ENCODE data around the gene ECT2. TPM values are rescaled to one million over a fixed set of nuclear protein-coding genes. Genes with fewer than 3 reads are reported as not detected.
"Not testable (repeated sequence)": the region's sequence is repeated elsewhere in the genome, so short reads cannot be mapped to it uniquely, and the experiment has no call there.

ECT2 gene
- total RNA-seq, 1 donor from 2014 or later, result 11.5 TPM

GRCh38 chr3:172856795-172857742 lies 106.5 kb downstream of the ECT2 start:
- no peak overlapping the region for H3K4me3 Mint-ChIP-seq (ENCODE audit: unreplicated experiment)
- peaks cover 2% of the 10 kb centered on the region for H3K27me3 Mint-ChIP-seq (ENCODE audit: unreplicated experiment)
- DNase-seq, result no peak
- H3K36me3 Mint-ChIP-seq (ENCODE audit: unreplicated experiment), result no peaks in the 10 kb centered on the region
- H3K27ac Mint-ChIP-seq (ENCODE audit: unreplicated experiment), result no peak overlapping the region
- TF ChIP-seq, protein P1, sequence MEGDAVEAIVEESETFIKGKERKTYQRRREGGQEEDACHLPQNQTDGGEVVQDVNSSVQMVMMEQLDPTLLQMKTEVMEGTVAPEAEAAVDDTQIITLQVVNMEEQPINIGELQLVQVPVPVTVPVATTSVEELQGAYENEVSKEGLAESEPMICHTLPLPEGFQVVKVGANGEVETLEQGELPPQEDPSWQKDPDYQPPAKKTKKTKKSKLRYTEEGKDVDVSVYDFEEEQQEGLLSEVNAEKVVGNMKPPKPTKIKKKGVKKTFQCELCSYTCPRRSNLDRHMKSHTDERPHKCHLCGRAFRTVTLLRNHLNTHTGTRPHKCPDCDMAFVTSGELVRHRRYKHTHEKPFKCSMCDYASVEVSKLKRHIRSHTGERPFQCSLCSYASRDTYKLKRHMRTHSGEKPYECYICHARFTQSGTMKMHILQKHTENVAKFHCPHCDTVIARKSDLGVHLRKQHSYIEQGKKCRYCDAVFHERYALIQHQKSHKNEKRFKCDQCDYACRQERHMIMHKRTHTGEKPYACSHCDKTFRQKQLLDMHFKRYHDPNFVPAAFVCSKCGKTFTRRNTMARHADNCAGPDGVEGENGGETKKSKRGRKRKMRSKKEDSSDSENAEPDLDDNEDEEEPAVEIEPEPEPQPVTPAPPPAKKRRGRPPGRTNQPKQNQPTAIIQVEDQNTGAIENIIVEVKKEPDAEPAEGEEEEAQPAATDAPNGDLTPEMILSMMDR (IDR thresholded peaks at IDR 0.05; ENCODE audit: partially characterized antibody, unreplicated experiment), result no peak
- no peaks in the 10 kb centered on the region for H3K4me1 Mint-ChIP-seq (ENCODE audit: low read depth, unreplicated experiment)
- peaks cover 2% of the 10 kb centered on the region for H3K9me3 Mint-ChIP-seq (ENCODE audit: unreplicated experiment)

- DNase-seq, result no peak
- H3K27ac Mint-ChIP-seq (ENCODE audit: unreplicated experiment), result no peak overlapping the region
- H3K4me3 Mint-ChIP-seq (ENCODE audit: unreplicated experiment), result no peak overlapping the region
- no peaks in the 10 kb centered on the region for H3K4me1 Mint-ChIP-seq (ENCODE audit: low read depth, unreplicated experiment)
- peaks cover 2% of the 10 kb centered on the region for H3K27me3 Mint-ChIP-seq (ENCODE audit: unreplicated experiment)
- TF ChIP-seq, protein P1 (IDR thresholded peaks at IDR 0.05; ENCODE audit: partially characterized antibody, unreplicated experiment), result no peak
- peaks cover 2% of the 10 kb centered on the region for H3K9me3 Mint-ChIP-seq (ENCODE audit: unreplicated experiment)
- no peaks in the 10 kb centered on the region for H3K36me3 Mint-ChIP-seq (ENCODE audit: unreplicated experiment)
These were observed 108.5 kb downstream of the ECT2 start for GRCh38 chr3:172859041-172859440.

DNA sequence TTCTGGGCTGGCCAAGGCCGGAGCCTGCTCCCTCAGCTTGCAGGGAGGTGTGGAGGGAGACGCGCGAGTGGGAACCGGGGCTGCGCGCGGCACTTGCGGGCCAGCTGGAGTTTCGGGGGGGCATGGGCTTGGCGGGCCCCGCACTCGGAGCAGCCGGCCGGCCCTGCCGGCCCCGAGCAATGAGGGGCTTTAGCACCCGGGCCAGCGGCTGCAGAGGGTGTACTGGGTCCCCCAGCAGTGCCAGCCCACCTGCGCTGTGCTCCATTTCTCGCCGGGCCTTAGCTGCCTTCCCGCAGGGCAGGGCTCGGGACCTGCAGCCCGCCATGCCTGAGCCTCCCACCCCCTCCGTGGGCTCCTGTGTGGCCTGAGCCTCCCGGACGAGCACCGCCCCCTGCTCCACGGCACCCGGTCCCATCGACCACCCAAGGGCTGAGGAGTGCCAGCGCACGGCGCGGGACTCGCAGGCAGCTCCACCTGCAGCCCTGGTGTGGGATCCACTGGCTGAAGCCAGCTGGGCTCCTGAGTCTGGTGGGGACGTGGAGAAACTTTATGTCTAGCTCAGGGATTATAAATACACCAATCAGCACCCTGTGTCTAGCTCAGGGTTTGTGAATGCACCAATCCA lies 116.3 kb downstream of the ECT2 start:
- not testable (repeated sequence) for H3K27ac Mint-ChIP-seq (ENCODE audit: unreplicated experiment); H3K36me3 Mint-ChIP-seq (ENCODE audit: unreplicated experiment); H3K27me3 Mint-ChIP-seq (ENCODE audit: unreplicated experiment); H3K9me3 Mint-ChIP-seq (ENCODE audit: unreplicated experiment); H3K4me3 Mint-ChIP-seq (ENCODE audit: unreplicated experiment); H3K4me1 Mint-ChIP-seq (ENCODE audit: low read depth, unreplicated experiment); DNase-seq

GRCh38 chr3:172868582-172869200 lies 118.2 kb downstream of the ECT2 start:
- Mint-ChIP-seq H3K4me1 (ENCODE audit: low read depth, unreplicated experiment) (no peaks in the 10 kb centered on the region), H3K27me3 (ENCODE audit: unreplicated experiment) (no peaks in the 10 kb centered on the region)

DNA sequence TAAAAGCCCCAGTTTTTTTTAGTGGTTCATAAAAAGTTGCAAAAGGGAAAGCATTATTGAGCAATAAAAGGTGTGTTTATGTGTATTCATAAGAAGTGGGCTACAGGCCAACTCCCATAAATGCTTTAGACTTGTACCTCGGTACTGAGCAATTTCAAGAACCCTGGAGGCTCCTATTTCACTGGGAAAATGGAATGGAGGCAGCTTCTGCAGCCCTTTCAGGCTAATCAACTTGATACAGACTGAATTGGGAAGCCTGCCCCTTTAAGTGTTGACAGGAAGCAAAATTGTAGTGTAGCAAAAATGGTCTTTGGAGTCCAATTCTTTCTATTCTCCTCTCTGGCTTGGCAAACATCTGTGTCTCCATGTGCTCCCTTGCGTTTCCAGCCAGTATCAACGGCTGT lies 118.8 kb downstream of the ECT2 start:
- TF ChIP-seq, protein P1 (IDR thresholded peaks at IDR 0.05; ENCODE audit: partially characterized antibody, unreplicated experiment), result no peak
- H3K9me3 Mint-ChIP-seq (ENCODE audit: unreplicated experiment), result peaks cover 3% of the 10 kb centered on the region
- no peaks in the 10 kb centered on the region for H3K4me1 Mint-ChIP-seq (ENCODE audit: low read depth, unreplicated experiment)
- H3K27me3 Mint-ChIP-seq (ENCODE audit: unreplicated experiment), result no peaks in the 10 kb centered on the region
- no peak overlapping the region for H3K27ac Mint-ChIP-seq (ENCODE audit: unreplicated experiment)
- peaks cover 7% of the 10 kb centered on the region for H3K36me3 Mint-ChIP-seq (ENCODE audit: unreplicated experiment)
- no peak for DNase-seq
- H3K4me3 Mint-ChIP-seq (ENCODE audit: unreplicated experiment), result no peak overlapping the region

More at GRCh38 chr3:172868582-172869200, 118.2 kb downstream of the ECT2 start:
- Mint-ChIP-seq H3K27ac (ENCODE audit: unreplicated experiment) (no peak overlapping the region), H3K9me3 (ENCODE audit: unreplicated experiment) (peaks cover 3% of the 10 kb centered on the region), H3K36me3 (ENCODE audit: unreplicated experiment) (peaks cover 7% of the 10 kb centered on the region), H3K4me3 (ENCODE audit: unreplicated experiment) (no peak overlapping the region)
- TF ChIP-seq, protein P1 (IDR thresholded peaks at IDR 0.05; ENCODE audit: partially characterized antibody, unreplicated experiment), result no peak
- no peak for DNase-seq

All from glutamatergic neuron (in vitro differentiated cells).